ENCODE data around the gene ARPP21. TPM values are rescaled to one million over a fixed set of nuclear protein-coding genes. Genes with fewer than 3 reads are reported as not detected.
"Not testable (repeated sequence)": the region's sequence is repeated elsewhere in the genome, so short reads cannot be mapped to it uniquely, and the experiment has no call there.

The ARPP21 gene
- total RNA-seq, 3 donors from 2014 or later: 0.29 to 1.9 (median 0.46) TPM

- DNase-seq (no peak), ATAC-seq (no peak)
- Histone ChIP-seq H3K36me3 (ENCODE audit: low read depth) (no peaks in the 10 kb centered on the region), H3K9me3 (no peaks in the 10 kb centered on the region), H3K4me3 (no peak overlapping the region), H3K4me1 (ENCODE audit: low read depth) (no peaks in the 10 kb centered on the region)
- intact Hi-C loops (cut with DNase I, micrococcal nuclease): no loop called here
- TF ChIP-seq CTCF (IDR thresholded peaks at IDR 0.05): no peak
Observed at GRCh38 chr3:35789042-35789831, 149.9 kb downstream of the ARPP21 start.

GRCh38 chr3:35790764-35791163, 151.4 kb downstream of the ARPP21 start:
- no peaks in the 10 kb centered on the region for H3K9me3 ChIP-seq
- no peak for DNase-seq
- no peaks in the 10 kb centered on the region for H3K4me1 ChIP-seq (ENCODE audit: low read depth)
- TF ChIP-seq CTCF (IDR thresholded peaks at IDR 0.05): no peak
- ATAC-seq: no peak
- H3K36me3 ChIP-seq (ENCODE audit: low read depth): no peaks in the 10 kb centered on the region
- intact Hi-C loops (cut with DNase I, micrococcal nuclease): no loop called here
- no peak overlapping the region for H3K4me3 ChIP-seq

GRCh38 chr3:35793667-35794066, 154.3 kb downstream of the ARPP21 start:
- Histone ChIP-seq H3K36me3 (ENCODE audit: low read depth) (no peaks in the 10 kb centered on the region), H3K9me3 (no peaks in the 10 kb centered on the region), H3K4me1 (ENCODE audit: low read depth) (no peaks in the 10 kb centered on the region), H3K4me3 (no peak overlapping the region)
- DNase-seq (no peak), ATAC-seq (no peak)
- TF ChIP-seq CTCF (IDR thresholded peaks at IDR 0.05): no peak
- intact Hi-C loops (cut with DNase I, micrococcal nuclease): no loop called here

- Histone ChIP-seq H3K4me3 (no peak overlapping the region), H3K36me3 (ENCODE audit: low read depth) (no peaks in the 10 kb centered on the region), H3K4me1 (ENCODE audit: low read depth) (no peaks in the 10 kb centered on the region), H3K9me3 (no peaks in the 10 kb centered on the region)
- no peak for TF ChIP-seq CTCF (IDR thresholded peaks at IDR 0.05)
- intact Hi-C loops (cut with DNase I, micrococcal nuclease): no loop called here
- ATAC-seq (no peak), DNase-seq (no peak)
Observed at GRCh38 chr3:35800960-35801459, 161.7 kb downstream of the ARPP21 start.

- ATAC-seq (no peak), DNase-seq (no peak)
- Histone ChIP-seq H3K4me1 (ENCODE audit: low read depth) (no peaks in the 10 kb centered on the region), H3K4me3 (no peak overlapping the region), H3K36me3 (ENCODE audit: low read depth) (no peaks in the 10 kb centered on the region), H3K9me3 (peaks cover 5% of the 10 kb centered on the region)
- intact Hi-C loops (cut with DNase I, micrococcal nuclease): no loop called here
- TF ChIP-seq CTCF (IDR thresholded peaks at IDR 0.05): no peak
Observed at GRCh38 chr3:35814531-35814930, 175.2 kb downstream of the ARPP21 start.

GRCh38 chr3:35815796-35816195, 176.5 kb downstream of the ARPP21 start:
- ATAC-seq; intact Hi-C loops (cut with DNase I, micrococcal nuclease); H3K36me3 ChIP-seq (ENCODE audit: low read depth); H3K4me1 ChIP-seq (ENCODE audit: low read depth); H3K9me3 ChIP-seq; DNase-seq; H3K4me3 ChIP-seq: not testable (repeated sequence)
